ENCODE results near the gene SLC6A1.

Gene SLC6A1

DNA sequence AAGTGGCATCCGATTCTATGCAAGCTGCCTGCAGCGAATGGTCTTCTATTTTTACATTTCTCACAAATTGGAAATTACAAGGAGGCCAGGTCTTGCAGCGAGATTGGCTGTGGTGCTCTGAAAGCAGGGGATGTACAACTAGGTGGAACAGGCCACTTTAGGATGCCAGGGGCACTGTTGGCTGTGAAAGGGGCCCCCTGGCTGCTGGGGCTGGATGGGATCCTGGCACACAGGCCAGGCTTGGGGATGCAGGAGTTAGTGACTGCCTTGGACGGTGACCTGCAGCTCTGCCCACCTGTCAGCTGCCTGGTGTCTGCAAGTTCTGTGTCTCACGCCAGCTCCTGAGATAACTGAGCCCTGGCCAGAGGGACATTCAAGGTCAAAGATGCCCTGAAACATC is 4.6 kb downstream of the SLC6A1 start:
- no peak overlapping the region for H3K4me3 ChIP-seq (ENCODE audit: low read depth, low read length)
- DNase-seq (ENCODE audit: low read depth): no peak
- TF ChIP-seq, protein P1, sequence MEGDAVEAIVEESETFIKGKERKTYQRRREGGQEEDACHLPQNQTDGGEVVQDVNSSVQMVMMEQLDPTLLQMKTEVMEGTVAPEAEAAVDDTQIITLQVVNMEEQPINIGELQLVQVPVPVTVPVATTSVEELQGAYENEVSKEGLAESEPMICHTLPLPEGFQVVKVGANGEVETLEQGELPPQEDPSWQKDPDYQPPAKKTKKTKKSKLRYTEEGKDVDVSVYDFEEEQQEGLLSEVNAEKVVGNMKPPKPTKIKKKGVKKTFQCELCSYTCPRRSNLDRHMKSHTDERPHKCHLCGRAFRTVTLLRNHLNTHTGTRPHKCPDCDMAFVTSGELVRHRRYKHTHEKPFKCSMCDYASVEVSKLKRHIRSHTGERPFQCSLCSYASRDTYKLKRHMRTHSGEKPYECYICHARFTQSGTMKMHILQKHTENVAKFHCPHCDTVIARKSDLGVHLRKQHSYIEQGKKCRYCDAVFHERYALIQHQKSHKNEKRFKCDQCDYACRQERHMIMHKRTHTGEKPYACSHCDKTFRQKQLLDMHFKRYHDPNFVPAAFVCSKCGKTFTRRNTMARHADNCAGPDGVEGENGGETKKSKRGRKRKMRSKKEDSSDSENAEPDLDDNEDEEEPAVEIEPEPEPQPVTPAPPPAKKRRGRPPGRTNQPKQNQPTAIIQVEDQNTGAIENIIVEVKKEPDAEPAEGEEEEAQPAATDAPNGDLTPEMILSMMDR (IDR thresholded peaks at IDR 0.05; ENCODE audit: control insufficient read depth, extremely low read depth, insufficient read depth): no peak

DNA sequence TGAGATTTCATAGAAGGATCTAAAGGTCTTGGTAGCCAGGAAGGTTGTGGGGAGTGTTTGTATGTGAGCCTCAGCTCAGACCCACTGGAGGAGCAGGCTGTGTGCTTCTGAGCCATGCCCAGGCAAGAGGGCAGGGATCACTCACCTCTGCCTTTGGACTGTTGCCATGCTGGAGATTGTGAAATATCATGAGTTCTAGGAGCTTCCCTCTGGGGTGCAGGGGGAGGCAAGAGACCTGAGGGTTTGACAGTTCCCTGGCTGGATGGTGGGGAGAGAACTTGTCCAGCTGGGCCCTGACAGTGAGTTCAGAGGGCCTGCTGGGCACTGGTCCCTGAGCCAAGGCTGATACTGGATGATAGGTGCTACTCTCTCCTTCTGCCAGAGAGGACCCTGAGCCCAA is 6.0 kb downstream of the SLC6A1 start:
- H3K4me3 ChIP-seq (ENCODE audit: low read depth, low read length): no peak overlapping the region
- TF ChIP-seq, protein P1 (IDR thresholded peaks at IDR 0.05; ENCODE audit: control insufficient read depth, extremely low read depth, insufficient read depth): no peak
- no peak for DNase-seq (ENCODE audit: low read depth)

GRCh38 chr3:10999221-11000107 is 6.9 kb downstream of the SLC6A1 start:
- TF ChIP-seq, protein P1 (IDR thresholded peaks at IDR 0.05; ENCODE audit: control insufficient read depth, extremely low read depth, insufficient read depth): no peak
- DNase-seq (ENCODE audit: low read depth): no peak
- H3K4me3 ChIP-seq (ENCODE audit: low read depth, low read length): no peak overlapping the region

- no peak for DNase-seq (ENCODE audit: low read depth)
- no peak overlapping the region for H3K4me3 ChIP-seq (ENCODE audit: low read depth, low read length)
- TF ChIP-seq, protein P1 (IDR thresholded peaks at IDR 0.05; ENCODE audit: control insufficient read depth, extremely low read depth, insufficient read depth): no peak
Measured at GRCh38 chr3:11000528-11000927, 8.0 kb downstream of the SLC6A1 start.

- DNase-seq (ENCODE audit: low read depth): no peak
- no peak overlapping the region for H3K4me3 ChIP-seq (ENCODE audit: low read depth, low read length)
- TF ChIP-seq, protein P1 (IDR thresholded peaks at IDR 0.05; ENCODE audit: control insufficient read depth, extremely low read depth, insufficient read depth): no peak
Measured at GRCh38 chr3:11001020-11001657, 8.6 kb downstream of the SLC6A1 start.

DNA sequence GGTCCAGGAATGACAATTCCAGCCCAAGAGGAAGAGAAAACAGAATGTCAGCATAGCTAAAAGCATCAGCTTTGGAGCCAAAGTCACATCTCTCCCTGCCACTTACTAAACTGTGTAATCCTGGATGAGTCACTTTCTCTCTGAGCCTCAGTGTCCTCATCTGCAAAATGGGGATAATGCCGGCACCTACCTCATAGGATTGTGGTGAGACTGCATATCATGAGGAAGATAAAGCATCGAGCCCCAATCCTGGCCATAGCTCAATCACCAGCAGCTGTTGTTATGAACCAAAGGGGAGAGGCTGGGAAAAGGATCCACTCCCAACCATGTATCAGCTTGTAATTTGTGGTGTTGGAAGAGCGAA is 9.1 kb downstream of the SLC6A1 start:
- DNase-seq (ENCODE audit: low read depth): no peak
- no peak overlapping the region for H3K4me3 ChIP-seq (ENCODE audit: low read depth, low read length)
- TF ChIP-seq, protein P1 (IDR thresholded peaks at IDR 0.05; ENCODE audit: control insufficient read depth, extremely low read depth, insufficient read depth): no peak
